Uterus (tissue), 2 donors: ENCODE data around the gene RASA4.
A peak's percentile ranks its signal among the peaks of the same experiment; 100 is the strongest.
"Not testable (repeated sequence)": the region's sequence is repeated elsewhere in the genome, so short reads cannot be mapped to it uniquely, and the experiment has no call there.

Experiments
- POLR2A ChIP-seq, 2 donors: fragments of 450-650 bp; IDR thresholded peaks; one replicate each; pipeline ENCODE4 v1.6.1; 2016; ENCODE audit warnings: antibody characterized with exemption in 2 of 2, mild to moderate bottlenecking in 1 of 2, moderate library complexity in 1 of 2
- TF ChIP-seq, protein P1 (sequence below), 4 experiments: fragments of 200-600 bp in 2 of 4; fragments of 450-650 bp in 2 of 4; sonication (generic) in 2 of 4; IDR thresholded peaks; one replicate each; pipeline ENCODE4 v1.5.1; 2016 to 2019; ENCODE audit warnings: antibody characterized with exemption in 4 of 4, mild to moderate bottlenecking in 2 of 4, moderate library complexity in 1 of 4

DNA sequence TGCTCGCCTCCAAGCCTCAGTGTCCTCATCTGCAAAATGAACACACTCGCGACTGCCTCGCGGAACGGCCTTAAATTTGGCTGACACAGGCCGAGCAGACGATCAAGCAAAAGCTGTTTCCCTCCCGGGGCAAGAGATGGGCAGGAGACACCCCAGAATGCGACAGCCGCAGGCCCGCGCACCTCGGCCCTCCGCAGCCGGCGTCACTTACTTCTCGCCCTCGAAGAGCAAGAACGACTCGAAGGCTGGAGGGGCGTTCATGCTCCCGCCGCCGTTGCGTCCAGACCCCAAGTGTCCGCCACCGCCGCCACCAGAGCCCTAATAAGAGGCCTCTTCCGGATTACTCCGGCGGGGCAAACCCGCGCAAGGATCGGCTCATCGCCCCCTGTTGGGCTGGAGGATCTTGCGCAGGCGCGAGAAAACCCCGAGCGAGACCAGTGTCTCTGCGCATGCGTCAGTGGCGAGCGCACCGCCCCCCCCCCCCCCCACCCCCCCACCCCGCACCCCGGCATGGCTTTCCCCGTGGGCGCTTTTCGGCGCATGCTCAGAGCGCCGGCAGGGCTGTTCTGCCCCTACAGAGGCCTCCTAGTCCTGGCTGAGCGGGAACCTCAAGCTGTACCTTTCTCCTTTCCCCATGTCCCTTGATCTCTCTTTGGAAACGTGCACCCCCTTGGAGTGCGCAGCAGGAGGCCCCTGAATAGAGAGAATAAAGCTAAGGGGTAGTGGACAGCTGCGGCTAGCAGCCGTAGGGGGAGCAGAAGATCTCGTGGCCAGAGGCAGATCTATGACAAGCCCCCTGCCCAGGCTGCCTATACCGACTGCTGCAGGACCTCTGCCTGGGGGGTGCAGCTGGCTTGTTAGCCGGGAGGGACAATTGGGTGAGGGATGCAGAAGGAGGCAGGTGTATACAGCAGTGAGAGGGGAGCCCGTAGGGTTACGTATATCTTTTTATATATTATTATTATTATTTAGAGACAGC is 44.0 kb downstream of the RASA4 start, which contains the start of gene POLR2J3:
- TF ChIP-seq, protein P1, sequence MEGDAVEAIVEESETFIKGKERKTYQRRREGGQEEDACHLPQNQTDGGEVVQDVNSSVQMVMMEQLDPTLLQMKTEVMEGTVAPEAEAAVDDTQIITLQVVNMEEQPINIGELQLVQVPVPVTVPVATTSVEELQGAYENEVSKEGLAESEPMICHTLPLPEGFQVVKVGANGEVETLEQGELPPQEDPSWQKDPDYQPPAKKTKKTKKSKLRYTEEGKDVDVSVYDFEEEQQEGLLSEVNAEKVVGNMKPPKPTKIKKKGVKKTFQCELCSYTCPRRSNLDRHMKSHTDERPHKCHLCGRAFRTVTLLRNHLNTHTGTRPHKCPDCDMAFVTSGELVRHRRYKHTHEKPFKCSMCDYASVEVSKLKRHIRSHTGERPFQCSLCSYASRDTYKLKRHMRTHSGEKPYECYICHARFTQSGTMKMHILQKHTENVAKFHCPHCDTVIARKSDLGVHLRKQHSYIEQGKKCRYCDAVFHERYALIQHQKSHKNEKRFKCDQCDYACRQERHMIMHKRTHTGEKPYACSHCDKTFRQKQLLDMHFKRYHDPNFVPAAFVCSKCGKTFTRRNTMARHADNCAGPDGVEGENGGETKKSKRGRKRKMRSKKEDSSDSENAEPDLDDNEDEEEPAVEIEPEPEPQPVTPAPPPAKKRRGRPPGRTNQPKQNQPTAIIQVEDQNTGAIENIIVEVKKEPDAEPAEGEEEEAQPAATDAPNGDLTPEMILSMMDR (IDR thresholded peaks at IDR 0.05): peak; percentile 49 to 62 (median 52)
- not testable (repeated sequence) for TF ChIP-seq POLR2A (IDR thresholded peaks at IDR 0.05)
